GM21717 (cell line): Measurements from ENCODE around the gene CTNNBL1.
"Not testable (repeated sequence)": the region's sequence is repeated elsewhere in the genome, so short reads cannot be mapped to it uniquely, and the experiment has no call there.

Source experiments
- ATAC-seq: cut with Tn5 transposase; IDR thresholded peaks from one replicate; pipeline ENCODE4 v1.9.1; 2021; ENCODE audit warnings: mild to moderate bottlenecking, moderate library complexity; ENCODE audit not compliant: unreplicated experiment

Gene CTNNBL1

DNA sequence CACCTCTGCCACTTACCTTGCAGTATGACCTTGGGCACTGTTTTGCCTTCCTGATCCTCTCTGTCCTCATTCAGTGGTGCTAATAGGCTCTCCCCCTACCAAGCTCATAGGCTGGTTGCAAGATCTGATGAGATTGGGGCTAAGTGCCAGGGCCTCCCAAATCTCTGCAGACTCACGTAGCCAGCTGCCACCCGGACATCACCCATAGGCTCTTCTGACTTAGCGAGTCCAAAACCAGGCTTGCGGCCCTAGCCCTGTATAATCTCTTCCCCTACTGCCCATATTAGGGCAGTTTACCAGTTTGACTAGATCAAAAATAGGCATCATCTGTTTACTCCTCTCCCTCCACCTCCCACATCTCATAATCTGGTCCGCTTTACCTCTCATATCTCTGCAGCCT, 154.9 kb downstream of the CTNNBL1 start:
- no peak for ATAC-seq

DNA sequence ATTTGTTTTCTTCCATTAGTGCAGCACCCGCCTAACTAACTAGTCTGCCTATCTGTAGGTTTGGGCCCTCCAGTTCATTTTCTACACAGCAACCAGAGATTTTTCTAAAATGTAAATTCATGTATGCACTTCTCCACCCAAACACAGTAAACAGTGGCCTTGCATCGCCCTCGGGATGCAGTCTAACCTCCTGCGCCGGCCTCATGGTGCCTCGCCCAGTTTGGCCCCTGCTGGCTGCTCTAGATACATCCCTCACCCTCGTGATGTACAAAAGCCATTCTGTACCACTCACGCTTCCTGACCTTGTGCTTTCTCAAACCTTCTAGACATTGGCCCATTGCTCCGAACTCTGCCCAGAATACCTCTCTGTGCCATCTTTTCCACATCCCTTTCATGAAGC, 155.3 kb downstream of the CTNNBL1 start:
- ATAC-seq, result no peak

DNA sequence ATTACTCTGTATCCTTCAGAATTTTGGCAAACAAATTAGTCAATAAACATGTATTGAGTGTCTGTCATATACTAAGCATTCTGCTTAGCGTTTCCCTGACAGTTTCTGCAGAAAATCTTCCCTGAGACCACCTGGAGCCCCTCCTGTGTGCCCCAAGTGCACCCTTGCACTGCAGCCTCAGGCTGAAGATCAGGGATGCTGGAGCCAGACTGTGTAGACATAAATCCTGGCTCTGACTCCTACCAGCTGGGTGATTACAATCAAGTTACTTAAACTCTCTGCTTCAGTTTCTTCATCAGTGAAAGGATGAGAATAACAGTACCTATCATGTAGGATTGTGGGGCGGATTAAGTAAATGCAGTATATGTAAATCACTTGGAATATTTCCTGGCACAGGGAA, 155.7 kb downstream of the CTNNBL1 start:
- ATAC-seq, result no peak

DNA sequence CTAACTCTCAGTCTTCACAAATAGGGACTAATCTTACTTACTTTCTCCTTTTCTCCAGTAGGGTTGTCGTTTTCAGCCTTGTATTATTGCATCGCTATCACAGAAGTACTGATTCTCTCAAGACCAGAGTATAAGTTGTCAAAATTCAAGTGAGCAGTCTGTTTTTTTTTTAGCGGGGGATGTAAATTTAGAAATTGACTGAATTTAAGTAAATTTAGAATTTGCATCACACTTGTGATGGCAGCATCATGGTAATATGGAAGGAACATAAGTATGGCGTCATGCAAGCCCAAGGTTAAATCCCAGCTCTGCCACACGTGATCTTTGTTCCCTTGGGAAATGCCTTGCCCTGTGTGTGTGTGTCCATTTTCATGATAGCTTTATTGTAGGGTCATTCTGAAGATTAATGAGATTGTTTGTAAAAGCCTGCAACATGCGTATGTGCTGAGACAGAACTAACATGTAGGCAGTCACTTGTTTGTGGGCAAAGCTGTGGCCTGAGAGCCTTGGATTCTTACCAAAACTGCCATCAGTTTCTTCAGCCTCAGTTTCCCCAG, 156.3 kb downstream of the CTNNBL1 start:
- no peak for ATAC-seq

DNA sequence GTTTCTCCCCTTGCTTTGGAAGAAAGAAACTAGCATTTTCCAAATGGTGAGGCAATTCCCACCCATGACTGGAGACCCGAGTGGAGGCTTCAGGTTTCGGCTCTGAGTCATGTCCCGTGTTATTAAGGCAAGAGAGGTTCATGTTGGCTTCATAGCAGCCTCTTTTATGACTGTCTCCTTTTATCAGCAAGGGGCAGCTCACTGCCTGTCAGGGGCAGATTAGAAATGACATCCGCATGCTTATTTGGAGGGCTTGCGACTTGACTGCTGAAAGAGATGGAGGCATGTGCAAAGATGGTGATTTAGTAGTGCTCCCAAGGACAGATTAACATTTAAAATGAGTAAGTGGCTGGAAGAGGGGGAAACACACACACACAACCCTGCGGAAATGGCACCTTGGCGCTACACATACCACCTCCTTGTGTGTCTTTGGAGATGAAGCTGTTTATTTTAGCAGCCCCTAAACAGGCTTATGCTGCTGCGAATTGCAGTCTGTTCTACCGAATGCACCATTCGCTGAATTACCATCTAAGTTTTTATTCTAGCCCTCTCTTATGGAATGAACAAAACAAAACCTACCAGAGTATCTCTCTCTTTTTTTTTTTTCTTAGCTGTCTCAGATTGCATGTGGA, 157.0 kb downstream of the CTNNBL1 start:
- no peak for ATAC-seq

DNA sequence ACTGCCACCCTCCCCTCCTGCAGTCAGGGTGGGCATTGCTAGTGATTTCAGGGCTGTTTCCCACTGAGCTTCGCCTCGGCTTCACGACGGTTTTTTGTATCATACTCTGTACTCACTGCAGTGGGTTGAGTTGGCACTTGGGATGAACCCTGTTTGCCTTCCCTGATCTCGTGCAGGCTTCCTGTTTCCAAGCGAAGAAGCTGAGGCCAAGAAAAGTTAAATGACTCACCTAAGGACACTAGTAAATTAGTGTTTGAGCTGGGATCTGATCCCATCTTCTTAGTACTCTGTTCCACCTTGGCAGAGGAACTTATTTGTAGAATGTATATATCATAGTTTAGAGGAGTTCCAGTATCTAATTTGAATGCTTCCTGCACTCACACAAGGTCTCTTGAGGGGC, 158.8 kb downstream of the CTNNBL1 start:
- ATAC-seq, result no peak

DNA sequence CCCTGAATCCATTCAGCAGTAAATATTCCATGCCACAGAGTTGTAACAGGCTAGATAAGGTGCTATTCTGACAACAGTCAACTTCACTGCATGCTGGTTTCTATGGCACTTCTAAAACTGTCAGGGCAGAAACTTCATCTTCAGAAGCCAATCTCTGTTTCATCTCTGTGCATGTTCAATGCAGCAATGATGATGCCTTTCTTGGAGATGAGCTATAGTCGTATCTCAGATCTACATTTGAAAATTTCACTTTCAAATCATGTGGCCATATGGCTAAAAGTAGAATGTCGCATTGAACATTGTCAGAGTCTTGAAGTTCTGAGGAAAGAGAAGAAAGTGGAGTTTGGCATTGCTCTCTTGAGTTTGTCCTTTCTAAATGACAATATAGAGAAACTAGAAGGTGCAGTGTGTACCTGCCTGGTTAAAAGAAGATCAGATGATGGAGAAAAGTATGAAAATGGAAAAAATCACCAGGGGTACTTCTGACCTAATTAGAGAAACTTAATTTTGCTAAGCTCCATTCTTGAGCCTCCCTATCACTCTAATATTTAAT, 160.1 kb downstream of the CTNNBL1 start:
- ATAC-seq, result peak; percentile 73

DNA sequence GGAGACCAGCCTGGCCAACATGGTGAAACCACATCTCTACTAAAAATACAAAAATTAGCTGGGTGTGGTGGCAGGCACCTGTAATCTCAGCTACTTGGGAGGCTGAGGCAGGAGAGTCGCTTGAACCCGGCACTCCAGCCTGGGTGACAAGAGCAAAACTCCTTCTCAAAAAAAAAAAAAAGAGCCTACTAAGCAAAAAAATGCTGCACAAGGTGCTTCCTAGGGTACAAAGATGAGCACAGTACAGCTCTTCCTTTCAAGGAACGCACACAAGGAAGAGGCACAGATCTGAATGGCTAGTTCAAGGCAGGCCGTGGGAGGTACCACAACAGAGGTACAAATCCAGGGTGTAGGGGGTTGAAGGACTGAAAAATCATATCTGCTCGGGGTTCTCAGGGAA, 162.2 kb downstream of the CTNNBL1 start:
- ATAC-seq, result not testable (repeated sequence)

DNA sequence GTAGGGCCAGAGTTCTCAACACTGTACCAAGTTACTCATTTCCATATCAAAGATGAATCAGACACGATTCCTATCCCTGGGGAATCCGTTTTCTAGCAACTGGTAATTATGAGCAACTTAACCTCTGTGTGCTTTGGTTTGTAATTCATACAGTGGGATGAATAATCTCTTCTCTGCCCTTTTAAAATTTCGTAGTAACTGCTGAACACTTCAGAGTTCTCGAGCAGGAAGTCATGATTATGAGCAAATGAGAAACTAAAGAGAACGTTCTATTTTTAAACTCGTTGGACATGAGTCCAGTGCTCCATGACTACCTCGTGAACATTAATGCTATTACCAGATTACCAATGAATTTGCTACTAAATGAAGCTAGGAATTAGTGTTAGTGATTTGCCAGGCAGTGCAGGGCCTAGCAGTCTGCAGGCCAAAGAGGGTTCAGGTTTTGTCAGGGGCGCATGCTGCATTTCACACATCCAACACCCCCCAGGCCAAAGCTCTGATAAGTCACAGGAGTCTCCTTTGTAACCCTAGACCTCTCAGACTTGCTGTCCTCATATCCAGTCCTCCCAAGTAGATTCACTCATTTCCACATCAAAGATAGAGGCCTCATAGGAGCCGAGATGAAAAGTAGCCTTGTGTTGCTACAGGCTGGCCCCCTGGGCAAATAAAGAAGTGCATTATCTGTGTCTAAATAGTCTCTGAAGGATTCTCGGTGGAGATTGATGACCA, 163.3 kb downstream of the CTNNBL1 start:
- ATAC-seq, result no peak

DNA sequence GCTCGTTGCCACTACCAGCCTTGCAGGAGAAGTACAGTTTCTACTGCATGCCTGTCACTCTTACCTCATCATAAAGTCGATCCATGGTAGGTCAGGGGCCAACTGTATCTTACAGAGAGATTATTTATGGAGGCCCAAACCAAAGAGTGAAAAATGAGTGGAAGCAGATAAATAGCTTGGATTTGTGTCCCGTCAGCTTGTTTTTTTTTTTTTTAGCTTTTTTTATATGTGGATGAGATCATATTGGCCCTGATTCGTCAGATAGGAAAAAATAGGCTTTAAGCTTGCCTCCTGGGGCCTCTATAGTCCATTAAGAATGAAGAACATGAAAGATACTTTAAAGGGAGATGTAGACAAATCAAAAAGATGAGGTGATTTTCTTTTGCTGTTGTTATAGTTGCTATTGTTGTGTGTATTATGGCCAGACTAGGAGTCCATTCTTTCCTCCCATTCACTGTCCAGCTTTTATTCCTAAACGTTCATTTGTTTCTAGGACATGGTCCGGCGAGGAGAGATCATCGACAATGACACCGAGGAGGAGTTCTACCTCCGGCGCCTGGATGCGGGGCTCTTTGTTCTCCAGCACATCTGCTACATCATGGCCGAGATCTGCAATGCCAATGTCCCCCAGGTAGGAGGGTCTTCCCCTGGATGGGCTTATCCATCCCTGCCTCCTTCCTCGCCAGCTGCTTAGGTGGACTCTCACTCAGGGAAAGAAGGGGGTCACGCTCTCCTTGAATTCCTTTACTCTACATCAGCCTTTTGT, 165.8 kb downstream of the CTNNBL1 start:
- ATAC-seq, result no peak

DNA sequence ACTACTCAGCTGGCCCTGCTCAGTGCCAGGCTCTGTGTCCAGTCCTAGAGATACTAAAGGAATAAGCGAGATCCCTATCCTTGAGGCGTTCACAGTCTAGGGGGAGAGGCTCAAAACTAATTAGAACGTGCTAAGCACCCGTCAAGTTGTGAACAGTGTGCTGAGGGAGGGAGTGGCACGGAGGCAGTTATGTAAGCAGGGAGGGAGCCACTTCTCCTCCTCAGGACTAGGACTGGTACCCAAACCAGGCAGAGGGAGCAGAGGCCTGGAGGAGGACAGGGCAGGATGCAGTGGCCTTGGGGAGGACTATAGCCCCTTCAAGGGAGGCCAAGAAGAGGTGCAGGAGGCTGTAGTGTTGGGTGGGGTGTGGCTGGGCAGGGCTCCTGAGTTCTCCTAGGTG, 169.5 kb downstream of the CTNNBL1 start:
- no peak for ATAC-seq

DNA sequence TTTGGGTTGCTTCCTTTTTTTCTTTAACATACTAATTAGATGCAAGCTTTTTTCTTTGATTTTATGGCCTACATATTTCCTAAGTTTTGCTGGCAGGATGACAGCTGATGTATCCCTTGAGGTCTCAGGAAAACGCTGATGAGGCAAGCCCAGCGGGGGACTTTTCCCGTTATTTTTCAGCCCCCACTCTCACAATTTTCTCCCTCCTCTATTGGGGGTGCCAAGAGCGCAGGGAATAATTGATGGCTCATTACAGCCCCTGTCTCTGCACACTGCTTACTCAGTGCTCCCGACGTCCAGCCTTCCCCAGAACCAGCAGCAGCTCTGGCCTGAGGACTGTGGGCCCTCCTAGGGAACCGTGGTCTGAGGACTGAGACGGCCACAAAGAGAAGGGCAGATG, 170.5 kb downstream of the CTNNBL1 start:
- ATAC-seq, result no peak

DNA sequence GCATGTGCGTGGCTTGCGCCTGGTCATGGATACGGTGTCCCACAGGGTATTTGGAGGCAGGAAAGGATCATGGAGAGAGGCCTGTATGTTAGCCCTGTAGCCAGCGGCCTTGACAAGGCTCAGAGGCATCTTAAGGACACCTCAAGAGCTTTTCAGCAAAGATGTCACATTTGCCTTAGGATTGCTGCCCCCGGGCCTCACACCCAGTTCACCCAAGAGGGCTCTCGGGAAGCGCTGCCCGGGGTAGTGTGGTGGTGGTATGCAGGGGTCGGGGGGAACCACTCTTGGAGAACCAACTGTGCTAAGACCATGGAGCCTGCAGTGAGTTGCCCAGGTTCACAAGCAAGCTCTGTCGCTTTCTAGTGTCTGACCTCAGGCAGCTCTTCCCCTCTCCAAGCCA, 172.2 kb downstream of the CTNNBL1 start:
- ATAC-seq, result no peak

DNA sequence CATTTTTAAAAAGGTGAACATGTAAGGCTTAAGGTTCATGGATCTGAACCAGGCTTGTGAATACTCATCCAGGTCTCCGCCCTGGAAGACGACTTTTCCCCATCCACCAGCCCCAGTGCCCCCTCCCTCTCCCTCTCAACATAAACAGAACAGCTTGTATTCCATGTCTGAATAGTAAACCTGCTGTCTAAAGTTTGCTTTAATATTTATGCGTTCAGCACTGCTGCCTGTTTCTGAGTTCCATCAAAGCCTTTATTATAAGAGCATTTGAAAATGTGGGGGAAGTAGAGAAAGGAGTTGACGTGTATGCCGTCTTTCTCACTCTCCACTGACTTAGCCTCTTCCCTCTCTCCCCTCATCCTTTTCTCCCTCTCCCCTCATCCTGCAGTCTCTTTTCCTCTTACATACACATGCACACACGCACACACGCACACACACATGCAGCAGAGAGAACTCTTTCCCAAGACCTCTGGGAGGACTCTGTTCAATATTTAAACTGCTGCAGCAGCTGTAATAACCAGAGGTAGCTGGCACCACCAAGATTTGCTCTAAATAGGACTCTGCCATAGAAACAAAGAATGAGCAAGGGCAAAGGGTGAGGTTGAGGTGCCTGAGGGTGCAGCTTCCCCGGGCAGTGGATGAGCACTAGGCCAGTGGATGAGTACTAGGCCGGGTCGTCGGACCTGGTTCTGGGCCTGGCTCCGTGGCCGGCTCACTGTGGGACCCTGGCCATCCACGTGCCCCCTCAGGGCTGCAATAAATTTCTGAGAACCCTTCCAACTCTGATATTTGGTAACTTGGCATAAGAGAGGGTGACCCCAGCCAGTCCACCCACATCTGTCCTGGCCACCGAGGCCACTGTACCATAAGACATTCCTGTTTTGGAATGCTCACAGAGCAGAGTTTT, 173.7 kb downstream of the CTNNBL1 start:
- ATAC-seq, result no peak

DNA sequence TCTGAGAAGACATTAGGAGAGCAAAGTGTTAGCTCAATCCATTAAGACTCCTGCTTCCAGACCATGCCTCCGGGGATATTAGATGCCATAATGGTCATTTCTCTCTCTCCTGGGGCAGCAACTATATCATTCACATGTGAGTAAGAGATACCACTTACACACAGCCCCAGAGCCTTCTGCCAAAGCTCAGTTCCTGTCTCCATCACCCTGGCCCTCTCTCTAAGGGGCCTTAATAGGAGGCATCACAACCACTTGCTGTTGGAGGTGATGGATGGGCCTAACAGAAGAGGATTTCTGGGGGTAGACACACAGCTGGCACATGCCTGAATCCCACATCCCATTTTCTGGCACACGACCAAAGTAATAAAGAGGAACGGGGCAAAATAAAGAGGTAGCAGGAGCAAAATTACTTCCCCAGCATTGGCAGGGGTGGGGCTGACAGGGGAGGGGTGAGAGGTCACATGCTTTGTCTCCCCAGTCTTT, 175.1 kb downstream of the CTNNBL1 start:
- ATAC-seq, result no peak

DNA sequence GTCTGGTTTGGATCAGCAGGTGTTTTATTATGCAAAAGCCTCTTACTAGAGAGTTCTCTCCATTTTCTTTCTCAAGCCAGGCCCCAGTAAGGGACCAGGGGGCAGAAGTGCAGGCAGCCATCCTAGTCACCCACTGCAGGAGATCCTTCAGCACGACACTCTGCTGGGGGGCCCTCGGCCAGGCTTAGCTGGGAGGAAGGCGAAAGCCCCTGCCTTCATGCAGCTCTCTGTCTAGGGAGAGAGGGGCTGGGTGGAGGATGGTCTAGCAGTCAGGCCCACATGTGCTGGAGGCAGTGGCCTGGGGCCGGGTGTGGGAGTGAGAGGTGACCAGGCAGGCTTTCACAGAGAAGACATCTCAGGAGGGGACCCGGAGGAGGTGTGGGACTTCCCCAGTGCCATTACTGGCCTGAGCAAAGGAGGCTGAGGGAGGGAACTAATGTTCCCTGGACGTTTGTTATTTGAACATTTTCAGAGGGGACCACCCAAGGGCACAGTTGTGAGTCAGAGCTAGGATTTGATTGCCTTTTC, 175.6 kb downstream of the CTNNBL1 start:
- no peak for ATAC-seq

DNA sequence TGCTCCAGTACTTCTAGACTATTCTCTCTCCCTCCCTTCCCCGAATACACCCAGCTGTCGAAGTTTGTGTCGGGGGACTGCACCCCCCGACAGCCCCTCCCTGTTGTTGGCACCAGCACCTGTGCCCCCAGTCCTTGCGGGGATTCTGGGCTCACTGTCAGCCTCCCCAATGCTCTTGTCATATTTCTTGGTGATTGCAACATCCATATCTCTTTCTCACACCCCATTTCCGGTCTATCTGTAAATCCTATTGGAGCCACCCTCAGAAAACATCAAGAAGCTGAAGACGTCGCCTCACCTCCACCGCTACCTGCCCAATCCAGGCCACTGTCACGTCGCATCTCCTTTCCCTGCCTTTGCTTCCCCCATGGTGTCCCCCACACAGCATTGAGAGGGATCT, 176.5 kb downstream of the CTNNBL1 start:
- no peak for ATAC-seq

DNA sequence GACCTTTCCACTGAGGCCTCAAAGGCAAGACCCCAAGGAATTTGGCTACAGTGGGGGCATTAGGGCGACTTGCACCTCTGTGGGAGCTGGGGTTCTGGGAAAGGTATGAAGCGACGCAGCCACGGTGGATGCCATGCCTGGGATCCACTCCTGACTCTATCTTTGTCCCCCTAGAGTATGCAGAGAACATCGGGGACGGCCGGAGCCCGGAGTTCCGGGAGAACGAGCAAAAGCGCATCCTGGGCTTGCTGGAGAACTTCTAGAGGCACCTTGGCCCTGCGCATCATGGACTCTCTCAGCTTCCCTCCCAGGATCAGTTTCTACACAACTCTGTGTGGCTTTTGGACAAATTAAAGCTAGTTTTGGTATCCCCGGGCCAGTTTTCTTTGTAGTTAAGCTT, 177.9 kb downstream of the CTNNBL1 start:
- ATAC-seq, result no peak

DNA sequence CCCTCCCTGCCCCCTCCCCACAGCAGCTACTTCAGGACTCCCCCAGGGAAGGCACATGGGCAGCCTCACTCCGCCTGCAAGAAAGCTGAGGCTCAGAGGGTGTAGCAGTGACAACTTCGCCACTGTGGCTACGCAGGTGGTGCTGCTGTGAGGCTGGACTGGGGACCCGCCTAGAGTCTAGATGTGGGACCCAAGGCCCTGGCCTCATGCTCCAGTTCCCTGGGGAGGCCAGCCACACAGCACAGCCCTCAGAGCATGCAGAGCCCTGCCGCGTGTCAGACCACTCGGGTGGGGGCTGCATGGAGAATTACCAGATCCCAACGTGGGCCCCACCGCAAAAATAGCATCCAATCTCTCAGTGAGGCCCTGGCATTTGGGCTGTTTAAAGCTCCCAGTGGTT, 178.3 kb downstream of the CTNNBL1 start:
- no peak for ATAC-seq

DNA sequence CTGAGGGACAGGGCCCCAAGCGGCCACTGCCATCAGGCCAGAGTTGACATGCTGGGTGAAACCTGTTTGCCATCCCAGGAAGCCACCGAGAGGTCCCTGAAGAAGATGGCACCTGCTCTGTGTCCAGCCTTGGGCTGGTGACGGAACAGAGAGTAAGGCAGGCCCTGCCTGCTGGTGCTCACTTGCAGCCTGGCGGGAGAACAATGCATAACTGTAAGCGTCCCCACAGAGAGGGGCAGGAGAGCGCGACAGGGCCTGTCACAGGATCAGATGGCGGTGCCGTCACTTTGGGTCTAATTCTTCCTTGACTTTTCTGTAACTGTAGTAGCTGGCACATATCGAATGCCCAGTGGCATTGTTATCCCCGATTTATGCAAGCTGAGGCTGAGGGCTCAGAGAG, 180.1 kb downstream of the CTNNBL1 start:
- ATAC-seq, result no peak
